Measurements from ENCODE around the gene TPP2.

- TF ChIP-seq CTCF (IDR thresholded peaks at IDR 0.05; ENCODE audit: low read depth, low read length, missing input control): no peak
- no peak for TF ChIP-seq REST (IDR thresholded peaks at IDR 0.05)
- no peak for TF ChIP-seq TAF1 (conservative IDR thresholded peaks at IDR 0.05)
- TF ChIP-seq YY1 (IDR thresholded peaks at IDR 0.05): no peak
- no peak for TF ChIP-seq RAD21 (IDR thresholded peaks at IDR 0.05)
- no peak for TF ChIP-seq ATF3 (IDR thresholded peaks at IDR 0.05)
- TF ChIP-seq HNF4A (conservative IDR thresholded peaks at IDR 0.05): no peak
- no peak for TF ChIP-seq ZBTB33 (IDR thresholded peaks at IDR 0.05)
- no peak for TF ChIP-seq FOXA1 (IDR thresholded peaks at IDR 0.05)
Measured at GRCh38 chr13:102642029-102642428, 45.2 kb downstream of the TPP2 start.

Measured in liver (tissue), 3 donors.